Activated CD8-positive, alpha-beta memory T cell treated with anti-CD3 and anti-CD28 coated beads for 4 hours (primary cell): ENCODE results near the gene ADGRF5.

Experiments used
- DNase-seq, 2 donors: peaks; one replicate each; pipeline ENCODE4 v3.0.0-alpha.2; 2020; ENCODE audit warnings: low read depth in 2 of 2

The ADGRF5 gene

DNA sequence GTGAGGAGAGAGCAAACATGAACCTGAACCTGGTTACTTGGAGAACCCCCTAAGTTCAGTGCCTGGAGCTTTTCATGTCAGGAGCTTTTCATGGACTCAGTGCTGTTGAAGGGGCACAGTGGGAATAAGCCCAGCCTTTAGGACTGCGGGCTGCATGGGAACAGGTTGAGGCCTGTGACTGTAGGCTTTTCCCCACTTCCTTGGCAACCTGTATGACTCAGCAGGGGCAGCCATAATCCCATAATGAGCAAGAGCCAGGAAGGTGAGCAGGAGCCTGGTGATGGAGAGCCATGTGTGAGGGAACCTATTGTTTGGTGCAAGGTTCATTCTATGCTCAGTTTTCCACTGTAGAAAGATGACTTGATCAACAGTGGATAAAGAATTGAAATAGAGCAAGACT is 105.1 kb downstream of the ADGRF5 start:
- DNase-seq: no peak

- no peak for DNase-seq
These were observed 106.6 kb downstream of the ADGRF5 start for GRCh38 chr6:46815130-46815529.

DNA sequence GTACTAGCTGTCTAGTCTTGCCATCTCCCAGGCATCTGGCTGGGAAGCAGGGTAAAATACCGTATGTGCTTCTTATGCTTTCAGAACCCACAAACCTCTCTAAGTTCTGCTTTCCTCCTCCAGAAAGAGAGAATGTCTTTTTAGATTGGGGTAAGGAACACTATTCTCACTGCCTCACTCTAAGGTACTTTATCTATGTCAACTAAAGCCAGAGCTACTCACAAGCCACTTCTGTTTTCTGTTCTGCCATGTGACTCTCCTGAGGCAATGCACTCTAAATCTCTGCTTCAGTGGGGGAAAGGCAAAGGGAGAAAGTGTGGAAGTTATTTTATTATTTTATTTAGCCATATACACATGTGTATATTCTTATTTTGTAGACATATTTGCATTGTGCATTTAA is 112.9 kb downstream of the ADGRF5 start:
- DNase-seq: no peak
